Activated CD4-positive, alpha-beta T cell treated with anti-CD3 and anti-CD28 coated beads, Interleukin-2, amount 50 U/mL, for 48 hours (primary cell): ENCODE measurements around the gene ISY1.
"Not testable (repeated sequence)": the region's sequence is repeated elsewhere in the genome, so short reads cannot be mapped to it uniquely, and the experiment has no call there.

ENCODE experiments used
- DNase-seq, 2 experiments: peaks; one replicate each; pipeline ENCODE4 v3.0.0-alpha.2; 2020

ISY1 gene

GRCh38 chr3:129160891-129161859, at the start of gene ISY1:
ISY1 (minus strand) TSS chr3:129161063; CDS start chr3:129160975, 88 bp downstream.
- DNase-seq, result peak; percentile 80 to 87

- no peak for DNase-seq
Measured at GRCh38 chr3:129207479-129207878, 46.6 kb upstream of the ISY1 start.

- DNase-seq, result no peak
Measured at GRCh38 chr3:129205109-129205832, 44.4 kb upstream of the ISY1 start.

- DNase-seq, result no peak
Measured at GRCh38 chr3:129204473-129204872, 43.6 kb upstream of the ISY1 start.

- DNase-seq, result no peak
Measured at GRCh38 chr3:129199366-129199765, 38.5 kb upstream of the ISY1 start.

GRCh38 chr3:129197321-129197720, 36.5 kb upstream of the ISY1 start:
- DNase-seq, result no peak

GRCh38 chr3:129196601-129197000, 35.7 kb upstream of the ISY1 start:
- no peak for DNase-seq

GRCh38 chr3:129195731-129196256, 34.9 kb upstream of the ISY1 start:
- peak in 1 of 2 experiments; percentile 17 for DNase-seq

GRCh38 chr3:129189793-129190192, 28.9 kb upstream of the ISY1 start:
- not testable (repeated sequence) for DNase-seq

GRCh38 chr3:129187857-129188256, 27.0 kb upstream of the ISY1 start:
- no peak for DNase-seq

GRCh38 chr3:129185783-129186182, 24.9 kb upstream of the ISY1 start:
- DNase-seq, result no peak

- not testable (repeated sequence) for DNase-seq
Measured at GRCh38 chr3:129184784-129185542, 24.1 kb upstream of the ISY1 start.

GRCh38 chr3:129184396-129184657, 23.5 kb upstream of the ISY1 start:
- DNase-seq, result peak in 1 of 2 experiments; percentile 46

- peak; percentile 90 to 91 for DNase-seq
Measured at GRCh38 chr3:129183569-129184395, 22.9 kb upstream of the ISY1 start, which contains the start of gene CNBP. CNBP (minus strand) TSS chr3:129183896; CDS start chr3:129171757, 12,139 bp downstream.

- no peak for DNase-seq
Measured at GRCh38 chr3:129182390-129183185, 21.7 kb upstream of the ISY1 start.

- DNase-seq, result no peak
Measured at GRCh38 chr3:129181819-129182218, 21.0 kb upstream of the ISY1 start.

- no peak for DNase-seq
Measured at GRCh38 chr3:129180461-129180860, 19.6 kb upstream of the ISY1 start.

GRCh38 chr3:129176051-129176450, 15.2 kb upstream of the ISY1 start:
- DNase-seq, result no peak

- DNase-seq, result no peak
Measured at GRCh38 chr3:129173725-129174124, 12.9 kb upstream of the ISY1 start.

- DNase-seq, result no peak
Measured at GRCh38 chr3:129173206-129173605, 12.3 kb upstream of the ISY1 start.
